Measurements from ENCODE around the gene HCRTR1.

DNA sequence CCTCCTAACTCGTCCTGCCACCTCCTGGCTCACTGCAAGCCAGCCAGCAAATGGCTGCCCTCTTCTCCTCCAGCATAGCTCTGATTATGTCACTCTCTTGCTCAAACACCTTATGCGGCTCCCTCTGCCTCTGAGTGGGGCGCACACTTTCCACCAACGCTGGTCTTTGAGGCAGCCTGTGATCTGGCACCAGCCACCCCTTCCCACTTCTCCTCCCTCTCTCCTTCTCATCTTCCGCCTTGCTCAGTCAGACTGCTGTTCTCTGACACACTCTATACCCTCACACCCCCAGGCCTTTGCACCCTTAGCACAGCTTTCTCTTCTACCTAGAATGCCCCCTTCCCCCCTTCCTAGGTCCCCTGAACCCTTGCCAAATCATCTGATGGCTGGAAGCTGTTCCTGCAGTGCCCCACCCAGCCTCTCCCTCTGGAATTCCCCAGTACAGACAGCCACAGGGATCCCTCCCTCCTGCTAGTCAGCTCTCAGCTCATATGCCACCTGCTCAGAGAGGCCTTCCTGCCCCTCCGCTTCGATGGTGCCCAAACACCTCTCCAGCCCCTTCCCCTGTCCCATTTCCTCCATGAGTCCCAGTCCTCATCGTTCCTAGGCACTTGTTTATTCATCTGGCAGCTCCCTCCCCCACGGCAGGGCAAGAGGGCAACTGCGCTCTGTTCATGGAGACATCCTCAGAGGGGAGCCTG lies 48.9 kb downstream of the HCRTR1 start:
- TF ChIP-seq, protein P1, sequence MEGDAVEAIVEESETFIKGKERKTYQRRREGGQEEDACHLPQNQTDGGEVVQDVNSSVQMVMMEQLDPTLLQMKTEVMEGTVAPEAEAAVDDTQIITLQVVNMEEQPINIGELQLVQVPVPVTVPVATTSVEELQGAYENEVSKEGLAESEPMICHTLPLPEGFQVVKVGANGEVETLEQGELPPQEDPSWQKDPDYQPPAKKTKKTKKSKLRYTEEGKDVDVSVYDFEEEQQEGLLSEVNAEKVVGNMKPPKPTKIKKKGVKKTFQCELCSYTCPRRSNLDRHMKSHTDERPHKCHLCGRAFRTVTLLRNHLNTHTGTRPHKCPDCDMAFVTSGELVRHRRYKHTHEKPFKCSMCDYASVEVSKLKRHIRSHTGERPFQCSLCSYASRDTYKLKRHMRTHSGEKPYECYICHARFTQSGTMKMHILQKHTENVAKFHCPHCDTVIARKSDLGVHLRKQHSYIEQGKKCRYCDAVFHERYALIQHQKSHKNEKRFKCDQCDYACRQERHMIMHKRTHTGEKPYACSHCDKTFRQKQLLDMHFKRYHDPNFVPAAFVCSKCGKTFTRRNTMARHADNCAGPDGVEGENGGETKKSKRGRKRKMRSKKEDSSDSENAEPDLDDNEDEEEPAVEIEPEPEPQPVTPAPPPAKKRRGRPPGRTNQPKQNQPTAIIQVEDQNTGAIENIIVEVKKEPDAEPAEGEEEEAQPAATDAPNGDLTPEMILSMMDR (IDR thresholded peaks at IDR 0.05) = no peak
- no peak for TF ChIP-seq ZFX (IDR thresholded peaks at IDR 0.05; ENCODE audit: borderline replicate concordance)
